SK-MEL-5 (cell line): ENCODE data around the gene COMMD1. TPM values are rescaled to one million over a fixed set of nuclear protein-coding genes. Genes with fewer than 3 reads are reported as not detected.
"Not testable (repeated sequence)": the region's sequence is repeated elsewhere in the genome, so short reads cannot be mapped to it uniquely, and the experiment has no call there.

Source experiments
- DNase-seq: peaks from one replicate; pipeline ENCODE4 v3.0.0-alpha.2; 2016; ENCODE audit warnings: low read depth, low spot score
- in situ Hi-C: cut with HindIII; loops from 2 replicates; pipeline ENCODE4 v1.10.0; 2016; ENCODE audit warnings: low sequenced_read_pairs, high pct_unique_total_duplicates, low pct_unique_long_range_greater_than_20kb
- total RNA-seq: library from RNA; depleted of rRNA; stranded (reverse); fragments of >200 nt; shearing (Covaris generic); gene quantifications from 2 replicates; pipeline ENCODE4 v1.2.3, GENCODE V29; 2014

The COMMD1 gene
- total RNA-seq, 1 experiment from 2014 or later, result 51.2 TPM

DNA sequence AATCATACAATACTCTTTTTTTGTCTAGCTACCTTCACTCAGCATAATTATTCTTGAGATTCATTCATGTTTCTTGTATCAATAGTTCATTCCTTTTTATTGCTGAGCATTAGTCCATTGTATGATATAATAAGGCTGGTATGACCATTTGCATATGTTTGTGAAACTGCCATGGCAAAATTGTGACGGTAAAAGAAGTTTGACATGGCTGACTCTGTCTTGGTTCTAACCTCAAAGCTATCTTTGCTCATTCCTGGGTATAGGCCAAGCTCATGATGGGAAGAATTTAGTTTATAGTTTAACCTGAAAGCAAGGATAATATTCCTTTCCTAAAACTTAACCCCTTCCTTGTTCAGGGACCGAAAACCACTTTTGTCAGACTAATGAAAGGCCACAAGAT, 46.4 kb downstream of the COMMD1 start:
- DNase-seq, result no peak
- in situ Hi-C loops, result no loop called here

DNA sequence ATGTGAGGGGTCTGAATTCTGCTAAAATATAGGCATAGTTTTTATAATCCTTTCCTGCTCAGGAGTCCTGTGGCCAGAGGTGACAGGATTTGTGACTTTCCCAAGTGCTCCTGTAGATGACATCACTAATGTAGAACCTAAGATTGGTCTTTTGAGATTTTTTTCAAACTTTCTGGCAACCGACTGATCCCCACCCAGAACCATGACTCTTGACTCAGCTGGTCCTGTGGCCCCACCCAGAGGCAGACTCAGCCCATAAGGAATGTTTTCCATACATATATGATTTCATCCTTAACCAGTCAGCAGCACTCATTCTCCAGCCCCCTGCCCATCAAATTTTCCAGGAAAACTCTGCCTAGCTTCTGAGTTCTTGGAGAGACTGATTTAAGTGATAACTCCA, 46.8 kb downstream of the COMMD1 start:
- in situ Hi-C loops, result no loop called here
- no peak for DNase-seq

DNA sequence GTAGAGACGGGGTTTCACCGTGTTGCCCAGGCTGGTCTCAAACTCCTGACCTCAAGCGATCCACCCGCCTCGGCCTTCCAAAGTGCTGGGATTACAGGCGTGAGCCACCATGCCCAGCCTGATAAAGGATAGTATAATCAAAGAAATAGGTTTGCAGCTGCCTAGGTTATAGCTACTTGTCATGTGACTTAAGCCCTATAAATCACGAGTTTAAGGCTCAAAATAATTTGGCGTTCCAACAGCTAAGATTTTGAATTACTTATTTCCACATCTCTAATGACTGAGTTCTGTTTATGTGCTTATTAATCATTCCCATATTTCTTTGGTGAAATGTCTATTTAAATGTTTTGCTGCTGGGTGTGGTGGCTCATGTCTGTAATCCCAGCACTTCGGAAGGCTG, 49.4 kb downstream of the COMMD1 start:
- DNase-seq, in situ Hi-C loops: not testable (repeated sequence)

DNA sequence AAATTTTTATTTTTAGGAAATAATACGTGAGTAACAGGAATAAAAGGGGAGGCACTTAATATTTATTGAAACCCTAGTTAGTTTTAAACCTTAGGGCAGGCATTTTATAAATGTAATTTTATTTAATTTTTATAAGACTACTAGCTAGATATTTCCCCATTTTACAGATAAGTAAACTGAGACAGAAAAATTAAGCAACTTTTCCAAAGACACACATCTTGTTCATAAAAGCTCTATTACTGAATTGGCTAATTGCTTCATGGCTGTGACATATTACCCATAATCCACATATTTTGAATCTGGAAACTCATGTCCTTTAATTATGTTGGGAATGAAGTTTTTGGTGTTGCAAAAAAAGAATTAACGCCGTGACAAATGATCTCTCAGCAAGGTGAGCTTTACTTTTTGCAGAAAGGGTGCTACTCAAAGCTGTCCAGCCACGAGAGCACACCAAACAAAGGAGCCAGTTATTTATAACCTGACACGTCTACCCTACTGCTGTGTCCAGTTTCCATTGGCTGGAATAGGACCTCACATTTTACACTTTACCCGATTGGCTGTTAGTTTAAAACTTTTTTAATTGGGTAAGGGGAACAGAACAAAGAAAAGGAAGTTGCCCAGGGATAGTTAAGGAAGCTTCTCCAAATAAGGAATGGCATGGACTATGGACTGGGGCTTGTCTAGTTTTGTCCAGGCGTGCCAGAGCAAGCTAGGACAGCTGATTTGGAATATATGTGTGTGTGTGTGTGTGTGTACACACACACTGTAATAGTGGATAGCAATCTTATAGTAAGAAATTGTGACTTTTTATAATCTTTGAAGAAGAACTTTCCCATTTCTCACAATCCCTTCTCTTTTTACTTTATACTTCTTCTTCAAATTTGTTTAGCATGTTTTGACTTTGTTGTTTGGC, 54.2 kb downstream of the COMMD1 start:
- DNase-seq, result no peak
- in situ Hi-C loops, result no loop called here

GRCh38 chr2:61961231-61961901, 55.9 kb downstream of the COMMD1 start:
- no peak for DNase-seq
- in situ Hi-C loops, result no loop called here

DNA sequence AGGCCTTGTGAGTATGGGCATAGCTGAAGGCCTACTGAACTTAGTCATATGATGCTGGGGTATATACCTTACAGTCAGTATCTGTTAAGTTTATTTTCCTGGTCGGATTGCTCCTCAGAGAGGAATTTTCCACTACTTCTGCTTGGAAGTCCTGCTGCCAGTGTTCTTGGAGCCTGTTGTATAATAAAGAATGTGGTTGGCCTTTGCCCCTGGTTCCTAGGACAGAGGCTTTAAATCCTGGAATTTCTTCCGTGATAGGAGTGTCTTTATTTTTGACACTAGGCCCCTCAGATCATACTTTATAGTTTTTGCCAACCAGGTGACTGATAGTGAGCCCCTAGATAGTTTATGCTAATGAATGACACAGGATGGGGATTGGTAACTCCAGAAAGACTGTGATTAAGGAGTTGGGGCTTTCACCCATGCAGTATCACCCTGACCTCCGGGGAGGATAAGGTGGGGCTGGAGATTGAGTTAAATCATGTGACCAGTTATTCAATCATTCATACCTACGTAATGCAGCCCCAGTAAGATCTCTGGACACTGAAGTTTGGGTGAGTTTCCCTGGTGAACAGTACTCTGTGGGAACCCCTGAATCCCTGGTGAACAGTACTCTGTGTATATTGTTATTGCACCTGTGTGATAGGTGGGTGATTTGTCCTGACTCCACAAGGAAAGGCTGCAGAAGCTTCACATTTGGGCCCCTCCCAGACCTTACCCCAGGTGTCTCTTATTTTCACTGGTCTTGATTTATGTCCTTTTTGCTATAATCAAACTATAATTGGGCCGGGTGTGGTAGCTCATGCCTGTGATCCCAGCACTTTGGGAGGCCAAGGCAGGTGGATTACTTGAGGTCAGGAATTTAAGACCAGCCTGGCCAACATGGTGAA, 56.9 kb downstream of the COMMD1 start:
- DNase-seq, result no peak
- in situ Hi-C loops, result no loop called here

DNA sequence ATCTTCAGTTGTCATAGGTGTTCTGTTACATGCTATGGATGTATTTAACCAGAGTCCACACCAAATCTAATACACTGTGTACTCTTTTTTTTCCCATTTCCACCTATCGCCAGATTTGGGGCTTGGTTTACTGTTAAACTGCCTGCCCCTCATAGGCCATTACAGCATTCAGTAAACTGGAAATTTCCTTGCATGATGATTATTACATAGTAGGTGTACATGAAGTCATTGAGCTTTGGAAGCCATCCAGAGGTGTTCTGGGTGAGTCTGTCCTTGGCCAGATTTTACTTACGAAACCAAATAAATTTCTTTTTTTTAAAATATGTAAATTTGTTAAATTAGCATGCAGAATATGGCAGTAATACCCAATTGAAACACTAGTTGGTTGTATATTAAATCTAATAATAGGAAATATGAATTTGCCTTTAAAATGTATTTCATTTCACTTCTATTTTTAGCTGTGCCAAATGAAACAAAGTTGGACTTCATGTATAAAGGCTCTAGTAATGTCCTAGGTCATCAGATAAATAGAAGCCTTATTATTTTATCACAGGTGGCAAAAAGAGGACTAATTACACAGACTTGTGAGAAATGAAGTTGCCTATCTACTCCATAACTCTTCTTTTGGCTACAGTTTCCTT, 60.7 kb downstream of the COMMD1 start:
- in situ Hi-C loops, result no loop called here
- DNase-seq, result no peak

DNA sequence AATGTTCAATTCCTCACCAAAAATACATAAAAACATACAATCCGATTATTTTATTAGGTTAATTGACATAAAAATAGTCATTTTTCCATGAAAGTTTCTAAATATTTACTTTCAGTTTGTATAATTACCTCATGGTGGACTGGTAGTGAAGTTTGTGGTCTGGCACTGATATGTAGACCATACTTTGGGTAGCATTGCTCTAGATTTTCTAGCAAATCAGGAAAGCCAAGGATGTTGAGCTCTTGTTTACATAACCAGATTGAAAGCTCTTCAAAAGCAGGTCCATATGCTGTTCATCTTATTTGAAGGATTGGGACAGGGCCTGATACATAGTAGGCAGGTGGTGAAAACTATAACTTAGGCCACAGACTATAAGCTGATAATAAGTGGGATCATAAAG, 61.8 kb downstream of the COMMD1 start:
- in situ Hi-C loops, result no loop called here
- no peak for DNase-seq

DNA sequence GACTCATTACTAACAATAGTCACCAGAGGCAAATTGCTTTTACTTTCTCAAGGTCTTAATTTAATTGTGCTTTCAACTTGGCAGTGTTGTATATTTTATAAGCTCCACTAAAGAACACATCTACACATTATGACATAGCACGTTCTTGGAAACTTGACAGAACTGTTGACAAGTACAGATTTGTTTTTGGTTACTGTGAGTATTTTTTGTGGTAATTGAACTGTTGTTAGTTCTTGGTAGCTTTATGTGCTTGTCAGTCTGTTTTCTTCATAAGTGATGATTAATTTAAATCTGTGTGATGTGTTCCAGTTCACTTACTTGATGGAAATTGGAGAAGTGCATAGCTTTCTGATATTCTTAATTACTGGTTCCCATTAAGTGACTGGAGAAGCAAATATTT, 63.9 kb downstream of the COMMD1 start:
- DNase-seq, result no peak
- in situ Hi-C loops, result no loop called here

DNA sequence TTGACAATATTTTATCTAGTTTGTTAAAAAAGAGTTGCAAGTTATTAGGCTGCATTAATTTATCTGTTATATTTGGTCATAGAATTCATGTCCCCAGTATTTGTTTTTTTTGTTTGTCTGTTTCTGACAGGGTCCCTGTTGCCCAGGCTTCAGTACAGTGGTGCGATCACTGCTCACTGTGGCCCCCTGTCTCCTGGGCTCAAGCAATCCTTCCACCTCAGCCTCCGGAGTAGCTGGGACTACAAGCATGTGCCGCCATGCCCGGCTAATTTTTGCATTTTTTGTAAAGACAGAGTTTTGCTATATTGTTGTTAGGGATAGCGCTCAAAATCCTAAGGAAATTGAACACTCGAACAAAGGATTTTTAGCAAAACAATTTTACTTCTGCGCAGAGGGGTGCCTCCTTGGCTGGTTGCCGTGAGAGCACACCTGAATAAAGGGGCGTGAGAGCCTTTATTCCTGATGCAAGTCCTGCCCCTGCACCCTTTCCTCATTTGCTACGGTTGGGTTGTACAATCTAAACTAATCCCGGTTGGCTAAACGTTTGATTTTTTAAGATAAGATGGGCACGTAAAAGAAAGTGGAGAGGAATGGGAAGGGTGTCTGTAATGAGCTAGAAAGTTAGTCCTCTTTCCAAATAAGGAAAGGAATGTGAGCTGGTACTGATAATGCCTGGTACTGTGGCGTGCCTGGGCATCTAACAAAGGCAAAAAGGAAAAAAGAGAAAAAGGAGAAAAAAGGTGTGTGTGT, 65.5 kb downstream of the COMMD1 start:
- DNase-seq, result no peak
- in situ Hi-C loops, result no loop called here

GRCh38 chr2:61978522-61978921, 73.0 kb downstream of the COMMD1 start:
- DNase-seq, result peak; percentile 84
- in situ Hi-C loops, result no loop called here

- no peak for DNase-seq
- in situ Hi-C loops, result no loop called here
Measured at GRCh38 chr2:61980758-61981157, 75.3 kb downstream of the COMMD1 start.

GRCh38 chr2:61984682-61985081, 79.2 kb downstream of the COMMD1 start:
- no peak for DNase-seq
- in situ Hi-C loops, result no loop called here

- in situ Hi-C loops, result no loop called here
- DNase-seq, result peak; percentile 30
Measured at GRCh38 chr2:61988462-61989366, 83.2 kb downstream of the COMMD1 start.

- DNase-seq, result peak; percentile 82
- in situ Hi-C loops, result no loop called here
Measured at GRCh38 chr2:61993422-61994024, 88.0 kb downstream of the COMMD1 start.

DNA sequence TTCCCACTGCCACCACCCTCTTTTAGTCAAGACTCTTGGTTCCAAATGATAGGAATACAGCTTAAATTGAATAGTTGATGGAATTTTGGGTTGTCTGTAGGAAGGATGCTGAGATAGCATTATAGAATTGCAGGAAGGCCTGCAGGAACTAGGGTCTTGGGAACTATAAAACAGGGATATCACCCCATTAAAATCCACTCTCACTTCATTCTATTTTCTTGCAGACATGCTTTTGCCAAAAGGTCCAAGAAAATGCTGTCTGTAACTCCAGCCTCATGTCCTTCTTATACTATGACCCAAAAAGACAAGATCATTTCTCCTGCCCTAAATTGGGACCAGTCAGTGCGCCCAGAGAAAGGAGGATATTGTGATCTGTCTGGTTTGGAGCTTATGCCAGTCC, 89.1 kb downstream of the COMMD1 start:
- no peak for DNase-seq
- in situ Hi-C loops, result no loop called here
